ENCODE measurements around the gene CLTC. TPM values are rescaled to one million over a fixed set of nuclear protein-coding genes. Genes with fewer than 3 reads are reported as not detected.

Gene CLTC
- total RNA-seq, 3 donors from 2014 or later (not counting 1 experiment from before 2014, with no cell fraction given) = 116 to 127 (median 117) TPM

- Histone ChIP-seq H3K9me3 (ENCODE audit: control insufficient read depth, insufficient read depth, low read length) (no peaks in the 10 kb centered on the region), H3K36me3 (ENCODE audit: control insufficient read depth, insufficient read depth, low read length) (peaks cover 83% of the 10 kb centered on the region), H3K27ac (ENCODE audit: low read length) (no peak overlapping the region), H3K4me1 (ENCODE audit: control insufficient read depth, insufficient read depth, low read length) (no peaks in the 10 kb centered on the region), H3K27me3 (ENCODE audit: control insufficient read depth, insufficient read depth, low read length) (no peaks in the 10 kb centered on the region), H3K4me3 (ENCODE audit: low read length) (no peak overlapping the region)
- intact Hi-C loops (cut with micrococcal nuclease) = no loop called here
- Mint-ChIP-seq H3K4me1 (peaks cover 7 to 26% of the 10 kb centered on the region in 2 donors), H3K27me3 (ENCODE audit: low read depth in 2 of 2) (no peaks in the 10 kb centered on the region), H3K4me3 (no peak overlapping the region), H3K36me3 (peaks cover 16% of the 10 kb centered on the region), H3K9me3 (no peaks in the 10 kb centered on the region), H3K27ac (peak overlapping the region in 1 of 2 donors; percentile 56)
- TF ChIP-seq CTCF (IDR thresholded peaks at IDR 0.05) = no peak
- ATAC-seq = no peak
- DNase-seq = no peak
- no CpG with 5 or more reads among the region's 1 CpG for WGBS (ENCODE audit: insufficient coverage)
These were observed 49.7 kb downstream of the CLTC start for GRCh38 chr17:59669411-59669810.

- no peak overlapping the region for H3K4me3 ChIP-seq (ENCODE audit: low read length)
- peak overlapping the region; percentile 48 to 56 for H3K27ac Mint-ChIP-seq
- no peaks in the 10 kb centered on the region for H3K9me3 ChIP-seq (ENCODE audit: control insufficient read depth, insufficient read depth, low read length)
- H3K4me1 ChIP-seq (ENCODE audit: control insufficient read depth, insufficient read depth, low read length) = no peaks in the 10 kb centered on the region
- DNase-seq (no peak), ATAC-seq (no peak)
- H3K9me3 Mint-ChIP-seq = no peaks in the 10 kb centered on the region
- peaks cover 7 to 26% of the 10 kb centered on the region in 2 donors for H3K4me1 Mint-ChIP-seq
- no peaks in the 10 kb centered on the region for H3K27me3 Mint-ChIP-seq (ENCODE audit: low read depth in 2 of 2)
- intact Hi-C loops (cut with micrococcal nuclease) = no loop called here
- peaks cover 84% of the 10 kb centered on the region for H3K36me3 ChIP-seq (ENCODE audit: control insufficient read depth, insufficient read depth, low read length)
- H3K27me3 ChIP-seq (ENCODE audit: control insufficient read depth, insufficient read depth, low read length) = no peaks in the 10 kb centered on the region
- peaks cover 11% of the 10 kb centered on the region for H3K36me3 Mint-ChIP-seq
- H3K27ac ChIP-seq (ENCODE audit: low read length) = no peak overlapping the region
- no CpG with 5 or more reads among the region's 1 CpG for whole genome bisulfite sequencing (ENCODE audit: insufficient coverage)
- H3K4me3 Mint-ChIP-seq = no peak overlapping the region
- no peak for TF ChIP-seq CTCF (IDR thresholded peaks at IDR 0.05)
These were observed 50.2 kb downstream of the CLTC start for GRCh38 chr17:59669944-59670343.

GRCh38 chr17:59671386-59671785 lies 51.7 kb downstream of the CLTC start:
- ATAC-seq (no peak), DNase-seq (no peak)
- Histone ChIP-seq H3K27me3 (ENCODE audit: control insufficient read depth, insufficient read depth, low read length) (no peaks in the 10 kb centered on the region), H3K36me3 (ENCODE audit: control insufficient read depth, insufficient read depth, low read length) (peaks cover 83% of the 10 kb centered on the region), H3K27ac (ENCODE audit: low read length) (no peak overlapping the region), H3K4me3 (ENCODE audit: low read length) (no peak overlapping the region), H3K9me3 (ENCODE audit: control insufficient read depth, insufficient read depth, low read length) (no peaks in the 10 kb centered on the region), H3K4me1 (ENCODE audit: control insufficient read depth, insufficient read depth, low read length) (no peaks in the 10 kb centered on the region)
- no peak overlapping the region for H3K4me3 Mint-ChIP-seq
- 100% methylated on average over 1 of the region's 1 CpG for whole genome bisulfite sequencing (ENCODE audit: insufficient coverage)
- no peaks in the 10 kb centered on the region for H3K9me3 Mint-ChIP-seq
- H3K4me1 Mint-ChIP-seq = peaks cover 7 to 31% of the 10 kb centered on the region in 2 donors
- H3K36me3 Mint-ChIP-seq = peaks cover 8% of the 10 kb centered on the region
- no peak for TF ChIP-seq CTCF (IDR thresholded peaks at IDR 0.05)
- H3K27ac Mint-ChIP-seq = peak overlapping the region in 1 of 2 donors; percentile 68
- intact Hi-C loops (cut with micrococcal nuclease) = no loop called here
- H3K27me3 Mint-ChIP-seq (ENCODE audit: low read depth in 2 of 2) = no peaks in the 10 kb centered on the region

GRCh38 chr17:59675231-59675630 lies 55.5 kb downstream of the CLTC start:
- H3K27me3 ChIP-seq (ENCODE audit: control insufficient read depth, insufficient read depth, low read length) = no peaks in the 10 kb centered on the region
- H3K27me3 Mint-ChIP-seq (ENCODE audit: low read depth in 2 of 2) = no peaks in the 10 kb centered on the region
- no peak for ATAC-seq
- no peak for TF ChIP-seq CTCF (IDR thresholded peaks at IDR 0.05)
- intact Hi-C loops (cut with micrococcal nuclease) = no loop called here
- H3K27ac Mint-ChIP-seq = peak overlapping the region; percentile 18 to 63
- peaks cover 90% of the 10 kb centered on the region for H3K36me3 ChIP-seq (ENCODE audit: control insufficient read depth, insufficient read depth, low read length)
- DNase-seq = no peak
- no peaks in the 10 kb centered on the region for H3K9me3 ChIP-seq (ENCODE audit: control insufficient read depth, insufficient read depth, low read length)
- no peak overlapping the region for H3K4me3 Mint-ChIP-seq
- H3K4me3 ChIP-seq (ENCODE audit: low read length) = no peak overlapping the region
- no peak overlapping the region for H3K27ac ChIP-seq (ENCODE audit: low read length)
- H3K9me3 Mint-ChIP-seq = no peaks in the 10 kb centered on the region
- H3K4me1 Mint-ChIP-seq = peaks cover 7 to 21% of the 10 kb centered on the region in 2 donors
- H3K36me3 Mint-ChIP-seq = peaks cover 16% of the 10 kb centered on the region
- H3K4me1 ChIP-seq (ENCODE audit: control insufficient read depth, insufficient read depth, low read length) = no peaks in the 10 kb centered on the region
- WGBS (ENCODE audit: insufficient coverage) = 50% methylated on average over 1 of the region's 1 CpG

Data from natural killer cell (primary cell).